Right atrium auricular region (tissue), 2 donors: Measurements from ENCODE around the gene SH2D1B. TPM values are rescaled to one million over a fixed set of nuclear protein-coding genes. Genes with fewer than 3 reads are reported as not detected.
A peak's percentile ranks its signal among the peaks of the same experiment; 100 is the strongest.

ENCODE experiments used
- DNase-seq: peaks from one replicate; pipeline ENCODE4 v3.0.0-alpha.2; 2019; ENCODE audit warnings: low spot score
- H3K27ac ChIP-seq, 2 donors: fragments of 200-600 bp; sonication (generic); 1 replicate in 1 of 2; 2 replicates in 1 of 2; pipeline ENCODE4 v1.5.1; 2016 to 2019
- H3K27me3 ChIP-seq, 2 donors: fragments of 200-600 bp; sonication (generic); one replicate each; pipeline versions ENCODE4 v1.5.1 to v1.6.0; 2017 to 2019
- H3K36me3 ChIP-seq: fragments of 200-600 bp; sonication (generic); one replicate; pipeline ENCODE4 v1.5.1; 2016
- H3K4me1 ChIP-seq, 2 donors: fragments of 200-600 bp; sonication (generic); one replicate each; pipeline versions ENCODE4 v1.5.1 to v1.6.0; 2017 to 2019
- H3K4me3 ChIP-seq, 2 donors: fragments of 200-600 bp; sonication (generic); 1 replicate in 1 of 2; 2 replicates in 1 of 2; pipeline ENCODE4 v1.5.1; 2017 to 2019; ENCODE audit warnings: mild to moderate bottlenecking in 1 of 2, moderate library complexity in 1 of 2
- H3K9me3 ChIP-seq, 2 donors: fragments of 200-600 bp; sonication (generic); one replicate each; pipeline ENCODE4 v1.5.1; 2019
- total RNA-seq, 2 donors: library from RNA; depleted of rRNA; stranded (reverse); fragments of >200 nt; gene quantifications; one replicate each; pipeline ENCODE4 v1.1.0, GENCODE V29; 2016
- TF ChIP-seq, protein P1 (sequence below), 2 donors: fragments of 200-600 bp; sonication (generic); IDR thresholded peaks; one replicate each; pipeline ENCODE4 v1.5.1; 2019; ENCODE audit warnings: antibody characterized with exemption in 2 of 2

Gene SH2D1B
- total RNA-seq, 2 donors from 2014 or later, result 0.16 TPM; not detected in 1

GRCh38 chr1:162360874-162361260 is 51.1 kb downstream of the SH2D1B start:
- H3K9me3 ChIP-seq, result no peaks in the 10 kb centered on the region
- H3K27me3 ChIP-seq, result no peaks in the 10 kb centered on the region
- H3K4me1 ChIP-seq, result no peaks in the 10 kb centered on the region
- TF ChIP-seq, protein P1, sequence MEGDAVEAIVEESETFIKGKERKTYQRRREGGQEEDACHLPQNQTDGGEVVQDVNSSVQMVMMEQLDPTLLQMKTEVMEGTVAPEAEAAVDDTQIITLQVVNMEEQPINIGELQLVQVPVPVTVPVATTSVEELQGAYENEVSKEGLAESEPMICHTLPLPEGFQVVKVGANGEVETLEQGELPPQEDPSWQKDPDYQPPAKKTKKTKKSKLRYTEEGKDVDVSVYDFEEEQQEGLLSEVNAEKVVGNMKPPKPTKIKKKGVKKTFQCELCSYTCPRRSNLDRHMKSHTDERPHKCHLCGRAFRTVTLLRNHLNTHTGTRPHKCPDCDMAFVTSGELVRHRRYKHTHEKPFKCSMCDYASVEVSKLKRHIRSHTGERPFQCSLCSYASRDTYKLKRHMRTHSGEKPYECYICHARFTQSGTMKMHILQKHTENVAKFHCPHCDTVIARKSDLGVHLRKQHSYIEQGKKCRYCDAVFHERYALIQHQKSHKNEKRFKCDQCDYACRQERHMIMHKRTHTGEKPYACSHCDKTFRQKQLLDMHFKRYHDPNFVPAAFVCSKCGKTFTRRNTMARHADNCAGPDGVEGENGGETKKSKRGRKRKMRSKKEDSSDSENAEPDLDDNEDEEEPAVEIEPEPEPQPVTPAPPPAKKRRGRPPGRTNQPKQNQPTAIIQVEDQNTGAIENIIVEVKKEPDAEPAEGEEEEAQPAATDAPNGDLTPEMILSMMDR (IDR thresholded peaks at IDR 0.05), result no peak
- no peak for DNase-seq
- no peak overlapping the region for H3K27ac ChIP-seq
- no peak overlapping the region for H3K4me3 ChIP-seq
- H3K36me3 ChIP-seq, result no peaks in the 10 kb centered on the region

DNA sequence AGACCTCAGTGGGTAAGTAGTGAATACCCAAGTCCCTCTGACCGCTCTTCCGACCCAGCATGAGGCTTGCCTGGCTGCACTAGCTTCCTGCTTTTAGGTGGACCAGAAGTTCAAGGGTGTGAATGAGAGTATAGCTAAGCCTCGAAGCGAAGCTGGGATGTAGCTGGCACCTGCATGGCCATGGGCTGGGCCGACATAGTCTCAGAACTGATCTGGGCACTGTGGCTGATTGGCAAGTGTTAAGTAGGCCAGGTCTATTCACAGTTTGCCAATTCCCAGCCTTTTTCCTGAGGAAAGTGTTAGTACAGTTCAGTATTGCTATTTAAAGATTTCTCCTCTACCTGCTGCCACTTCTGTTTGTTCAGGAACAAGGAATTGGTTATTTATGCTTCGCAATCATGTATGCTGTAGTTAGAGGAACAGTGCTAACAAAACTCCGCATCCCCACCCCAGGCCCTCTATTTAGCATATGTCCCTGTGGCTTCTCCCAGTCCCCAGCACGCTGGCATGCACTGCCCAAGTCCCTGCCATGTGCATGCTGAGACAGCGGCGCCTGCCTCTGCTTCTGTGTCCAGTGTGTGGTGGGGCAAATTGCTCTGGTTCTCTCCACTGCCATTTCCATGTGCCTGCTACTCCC is 51.6 kb downstream of the SH2D1B start:
- TF ChIP-seq, protein P1 (IDR thresholded peaks at IDR 0.05), result no peak
- DNase-seq, result no peak

GRCh38 chr1:162359523-162360236 is 52.3 kb downstream of the SH2D1B start:
- H3K27ac ChIP-seq, result no peak overlapping the region
- no peak overlapping the region for H3K4me3 ChIP-seq
- no peaks in the 10 kb centered on the region for H3K9me3 ChIP-seq
- no peaks in the 10 kb centered on the region for H3K4me1 ChIP-seq
- DNase-seq, result no peak
- TF ChIP-seq, protein P1 (IDR thresholded peaks at IDR 0.05), result no peak
- H3K27me3 ChIP-seq, result no peaks in the 10 kb centered on the region
- H3K36me3 ChIP-seq, result no peaks in the 10 kb centered on the region

More for the DNA sequence above, 51.6 kb downstream of the SH2D1B start:
- no peaks in the 10 kb centered on the region for H3K9me3 ChIP-seq
- no peaks in the 10 kb centered on the region for H3K4me1 ChIP-seq
- no peaks in the 10 kb centered on the region for H3K36me3 ChIP-seq
- no peaks in the 10 kb centered on the region for H3K27me3 ChIP-seq
- no peak overlapping the region for H3K27ac ChIP-seq
- H3K4me3 ChIP-seq, result no peak overlapping the region

- Histone ChIP-seq H3K36me3 (no peaks in the 10 kb centered on the region), H3K9me3 (no peaks in the 10 kb centered on the region), H3K4me3 (no peak overlapping the region), H3K27me3 (no peaks in the 10 kb centered on the region), H3K4me1 (no peaks in the 10 kb centered on the region), H3K27ac (no peak overlapping the region)
- no peak for DNase-seq
- TF ChIP-seq, protein P1 (IDR thresholded peaks at IDR 0.05), result no peak
Observed at GRCh38 chr1:162358928-162359327, 53.0 kb downstream of the SH2D1B start.

DNA sequence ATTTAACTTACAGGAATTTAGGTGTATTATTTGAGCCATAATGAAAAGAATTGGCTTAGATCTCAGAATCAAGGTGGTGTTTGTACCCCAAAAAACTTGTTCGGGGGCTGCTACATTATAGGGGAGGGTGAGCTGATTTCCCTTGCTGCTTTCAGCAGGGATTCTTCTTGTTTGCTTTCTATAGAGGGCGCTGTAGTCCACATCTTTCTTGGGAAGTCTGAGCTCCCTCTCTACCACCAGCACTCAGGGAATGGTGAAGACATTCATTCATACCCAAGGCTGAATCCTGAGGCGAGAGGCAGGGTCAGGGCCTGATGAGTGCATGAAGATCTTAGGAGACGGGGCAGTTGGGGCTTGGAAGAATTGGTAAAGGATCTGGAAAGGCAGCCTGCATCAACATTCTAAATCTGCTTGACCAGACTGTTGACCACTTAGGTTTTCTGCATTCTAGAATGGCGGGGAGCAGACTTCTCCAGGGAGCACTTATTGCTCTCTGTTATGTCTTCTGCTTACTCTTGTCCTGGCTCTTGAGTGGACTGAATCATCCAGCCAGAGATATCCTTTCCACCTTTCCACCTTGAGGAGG is 54.2 kb downstream of the SH2D1B start:
- TF ChIP-seq, protein P1 (IDR thresholded peaks at IDR 0.05), result peak in 1 of 2 donors; percentile 46
- Histone ChIP-seq H3K36me3 (no peaks in the 10 kb centered on the region), H3K4me1 (no peaks in the 10 kb centered on the region), H3K4me3 (no peak overlapping the region), H3K27ac (no peak overlapping the region), H3K27me3 (no peaks in the 10 kb centered on the region), H3K9me3 (no peaks in the 10 kb centered on the region)
- DNase-seq, result no peak
